Brain pericyte (primary cell): Measurements from ENCODE around the gene C2orf78.
"Not testable (repeated sequence)": the region's sequence is repeated elsewhere in the genome, so short reads cannot be mapped to it uniquely, and the experiment has no call there.

Experiments
- DNase-seq: peaks from one replicate; pipeline ENCODE4 v3.0.0-alpha.2; 2012; ENCODE audit warnings: low read depth, low spot score

Gene C2orf78

GRCh38 chr2:73779467-73780236 is 4.3 kb upstream of the C2orf78 start, which contains the start of gene DUSP11:
Gene DUSP11 (minus strand): TSS chr2:73780103. CDS start chr2:73779974, 129 bp downstream.
- peak; percentile 75 for DNase-seq

GRCh38 chr2:73780237-73780582 is 3.8 kb upstream of the C2orf78 start:
- no peak for DNase-seq

- DNase-seq, result not testable (repeated sequence)
These were observed 581 bp upstream of the C2orf78 start for GRCh38 chr2:73783402-73783801.

GRCh38 chr2:73811878-73812277 is 27.9 kb downstream of the C2orf78 start:
- DNase-seq, result no peak

GRCh38 chr2:73812635-73813034 is 28.7 kb downstream of the C2orf78 start:
- DNase-seq, result no peak

- DNase-seq, result no peak
These were observed 34.3 kb downstream of the C2orf78 start for GRCh38 chr2:73818296-73818695.

- no peak for DNase-seq
These were observed 37.2 kb downstream of the C2orf78 start for GRCh38 chr2:73821227-73821626.

GRCh38 chr2:73821669-73822068 is 37.7 kb downstream of the C2orf78 start:
- no peak for DNase-seq

GRCh38 chr2:73822276-73822675 is 38.3 kb downstream of the C2orf78 start:
- no peak for DNase-seq

GRCh38 chr2:73822991-73823390 is 39.0 kb downstream of the C2orf78 start:
- no peak for DNase-seq

GRCh38 chr2:73823416-73823815 is 39.4 kb downstream of the C2orf78 start:
- DNase-seq, result no peak

- DNase-seq, result peak; percentile 47
These were observed 40.0 kb downstream of the C2orf78 start for GRCh38 chr2:73823916-73824523.

- DNase-seq, result no peak
These were observed 41.4 kb downstream of the C2orf78 start for GRCh38 chr2:73825408-73825807.

- no peak for DNase-seq
These were observed 43.0 kb downstream of the C2orf78 start for GRCh38 chr2:73827018-73827417.

- DNase-seq, result no peak
These were observed 43.8 kb downstream of the C2orf78 start for GRCh38 chr2:73827660-73828388.

- DNase-seq, result no peak
These were observed 44.4 kb downstream of the C2orf78 start for GRCh38 chr2:73828389-73828817.

- peak; percentile 83 for DNase-seq
These were observed 45.0 kb downstream of the C2orf78 start, which contains the start of gene STAMBP for GRCh38 chr2:73828818-73829570. Gene STAMBP (plus strand): TSS chr2:73828961. CDS start chr2:73830857, 1,896 bp downstream.

GRCh38 chr2:73830871-73831401 is 47.0 kb downstream of the C2orf78 start:
- no peak for DNase-seq

GRCh38 chr2:73832930-73833329 is 48.9 kb downstream of the C2orf78 start:
- no peak for DNase-seq

GRCh38 chr2:73836141-73836943 is 52.4 kb downstream of the C2orf78 start:
- no peak for DNase-seq
